Endothelial cell of umbilical vein (primary cell): ENCODE data around the gene TDRKH. TPM values are rescaled to one million over a fixed set of nuclear protein-coding genes. Genes with fewer than 3 reads are reported as not detected.

ENCODE experiments used
- BruUV-seq: library from RNA; stranded (reverse); fragments of 400-500 nt; replicated peaks from 2 replicates; lab custom pipeline; 2021; lab: Mats Ljungman, UMichigan
- CTCF ChIA-PET: fragments of 300-600, 350-600 bp; sonication (Branson Sonifier 250); formaldehyde crosslinking; loops from one replicate; lab custom pipeline; 2021; ENCODE audit warnings: antibody characterized with exemption, inconsistent platforms; lab: Charles Lee
- POLR2A ChIA-PET: fragments of 300-600, 350-600 bp; sonication (Branson Sonifier 250); formaldehyde crosslinking; loops from one replicate; lab custom pipeline; 2021; ENCODE audit warnings: antibody characterized with exemption, inconsistent platforms; lab: Charles Lee
- DNase-seq: peaks from one replicate; pipeline ENCODE4 v3.0.0-alpha.2; 2011; ENCODE audit warnings: low read depth, low spot score
- FAIRE-seq: peaks from 2 replicates; lab custom pipeline; 2011; peaks lifted over from hg19 to GRCh38; lab: Jason Lieb, UNC
- H2AFZ ChIP-seq: 2 replicates; pipeline ENCODE4 v1.6.0; 2012; ENCODE audit warnings: low read depth, low read length, control low read depth, inconsistent platforms
- H3K27ac ChIP-seq: 2 replicates; pipeline ENCODE4 v1.5.1; 2011; ENCODE audit warnings: low read depth, mild to moderate bottlenecking, control low read depth, low read length, moderate library complexity; ENCODE audit not compliant: insufficient read depth
- H3K27me3 ChIP-seq, 2 experiments: 2 replicates each; pipeline versions ENCODE4 v1.6.0 to v1.6.1; 2011; ENCODE audit warnings: low read length in 2 of 2, mixed read lengths in 1 of 2; ENCODE audit not compliant: control insufficient read depth in 2 of 2, insufficient read depth in 2 of 2
- H3K36me3 ChIP-seq, 2 experiments: 2 replicates in 1 of 2; 3 replicates in 1 of 2; pipeline ENCODE4 v1.5.1; 2011; ENCODE audit warnings: low read length in 2 of 2, mild to moderate bottlenecking in 1 of 2, moderate library complexity in 1 of 2; ENCODE audit not compliant: control insufficient read depth in 2 of 2, insufficient read depth in 2 of 2; ENCODE audit errors: extremely low read depth in 1 of 2
- H3K4me1 ChIP-seq: 3 replicates; pipeline ENCODE4 v1.5.1; 2011; ENCODE audit warnings: mild to moderate bottlenecking, low read length; ENCODE audit not compliant: control insufficient read depth, insufficient read depth; ENCODE audit errors: extremely low read depth
- H3K4me2 ChIP-seq: 2 replicates; pipeline ENCODE4 v1.6.1; 2011; ENCODE audit warnings: low read length, control low read depth, mixed read lengths; ENCODE audit not compliant: insufficient read depth
- H3K4me3 ChIP-seq, 3 experiments: fragments of 200-600 bp in 1 of 3; sonication (generic), shearing (Covaris generic) in 1 of 3; replicated peaks in 1 of 3; 2 replicates each; pipeline ENCODE4 v1.5.1; 2011 to 2016; ENCODE audit warnings: control low read depth in 3 of 3, low read length in 3 of 3, mild to moderate bottlenecking in 2 of 3, inconsistent platforms in 1 of 3, low read depth in 1 of 3, moderate library complexity in 1 of 3; ENCODE audit not compliant: insufficient read depth in 1 of 3
- H3K79me2 ChIP-seq: 2 replicates; pipeline ENCODE4 v1.6.0; 2012; ENCODE audit warnings: low read length, inconsistent platforms; ENCODE audit not compliant: control insufficient read depth, insufficient read depth
- H3K9ac ChIP-seq: replicated peaks from 2 replicates; pipeline ENCODE3; 2011; ENCODE audit warnings: low read length, control low read depth; ENCODE audit not compliant: insufficient read depth; ENCODE audit errors: extremely low read depth
- H3K9me1 ChIP-seq: replicated peaks from 3 replicates; pipeline ENCODE4 v1.6.0; 2011; ENCODE audit warnings: mild to moderate bottlenecking, low read length; ENCODE audit not compliant: control insufficient read depth, insufficient read depth; ENCODE audit errors: extremely low read depth
- H3K9me3 ChIP-seq: replicated peaks from 2 replicates; pipeline ENCODE4 v1.5.1; 2012; ENCODE audit warnings: low read length, inconsistent platforms; ENCODE audit not compliant: control insufficient read depth, insufficient read depth
- H4K20me1 ChIP-seq: replicated peaks from 2 replicates; pipeline ENCODE3; 2011; ENCODE audit warnings: mild to moderate bottlenecking, low read length; ENCODE audit not compliant: control insufficient read depth, insufficient read depth; ENCODE audit errors: extremely low read depth
- CTCF ChIP-seq, 2 donors: IDR thresholded peaks; 1 replicate in 1 of 2; 2 replicates in 1 of 2; pipeline ENCODE4 v1.5.1; 2011; ENCODE audit warnings: low read length in 2 of 2, mild to moderate bottlenecking in 2 of 2, moderate library complexity in 2 of 2, control low read depth in 1 of 2, inconsistent platforms in 1 of 2, low read depth in 1 of 2; ENCODE audit not compliant: insufficient read depth in 1 of 2; ENCODE audit errors: extremely low read depth in 1 of 2
- EZH2 ChIP-seq: IDR thresholded peaks from 2 replicates; pipeline ENCODE4 v1.6.1; 2012; ENCODE audit warnings: borderline replicate concordance, low read depth, mild to moderate bottlenecking, moderate library complexity, low read length, inconsistent platforms; ENCODE audit not compliant: severe bottlenecking
- MYC ChIP-seq: IDR thresholded peaks from one replicate; pipeline ENCODE4 v1.6.1; 2011; ENCODE audit warnings: mild to moderate bottlenecking, low read depth, low read length
- POLR2A ChIP-seq: IDR thresholded peaks from 2 replicates; pipeline ENCODE4 v1.6.1; 2012; ENCODE audit warnings: low read depth, mild to moderate bottlenecking, control low read depth, low read length
- POLR2AphosphoS5 ChIP-seq: IDR thresholded peaks from 2 replicates; pipeline ENCODE4 v1.6.1; 2012; ENCODE audit warnings: low read depth, mild to moderate bottlenecking, control low read depth, low read length, moderate library complexity; ENCODE audit not compliant: insufficient read depth
- dilution Hi-C: fragments of 300-500 bp; cut with MboI; formaldehyde crosslinking; loops from one replicate; pipeline ENCODE4 v1.15.0; 2019; ENCODE audit warnings: low sequenced_read_pairs; ENCODE audit not compliant: extremely low pct_ligation_motif_present
- intact Hi-C: fragments of 100-400 bp; cut with micrococcal nuclease; formaldehyde crosslinking; loops from one replicate; pipeline ENCODE4 v1.10.0; 2022
- polyA plus RNA-seq, 4 experiments: library from polyadenylated mRNA; depleted of rRNA in 3 of 4; stranded (reverse) in 3 of 4; unstranded in 1 of 4; fragments of >200 nt; gene quantifications; 2 replicates each; pipeline versions ENCODE4 v1.2.1 to v1.2.3, GENCODE V29; 2011 to 2012; ENCODE audit warnings: missing spikeins in 1 of 4
- total RNA-seq: library from RNA; stranded (reverse); gene quantifications from 2 replicates; pipeline ENCODE4 v1.2.3, GENCODE V29; 2021

Gene TDRKH
- total and polyA plus RNA-seq, 2 donors (not counting 3 experiments of a cell fraction or from before 2014, with no cell fraction given), result 3.9 to 9.6 TPM

- FAIRE-seq, result no peak
Observed at GRCh38 chr1:151814971-151815545, 24.8 kb upstream of the TDRKH start.

More at GRCh38 chr1:151814971-151815545, 24.8 kb upstream of the TDRKH start:
- dilution Hi-C loops (no loop called here), intact Hi-C loops (no loop called here)
- no peak overlapping the region for H3K4me2 ChIP-seq
- no TSS peak for BruUV-seq
- TF ChIP-seq CTCF (IDR thresholded peaks at IDR 0.05; ENCODE audit: extremely low read depth in 1 of 2, insufficient read depth in 1 of 2, low read depth in 1 of 2, low read length in 2 of 2) (no peak), EZH2 (no peak), POLR2A (no peak), MYC (no peak), POLR2AphosphoS5 (no peak)
- H3K27ac ChIP-seq, result no peak overlapping the region
- H3K9ac ChIP-seq, result no peak overlapping the region
- no peaks in the 10 kb centered on the region for H4K20me1 ChIP-seq
- no peak for DNase-seq
- ChIA-PET CTCF (no interaction called here), POLR2A (no interaction called here)
- no peak overlapping the region for H2AFZ ChIP-seq
- H3K4me3 ChIP-seq, result no peak overlapping the region
- no peaks in the 10 kb centered on the region for H3K9me1 ChIP-seq
- H3K36me3 ChIP-seq, result no peaks in the 10 kb centered on the region
- no peaks in the 10 kb centered on the region for H3K79me2 ChIP-seq
- peaks cover 0 to 3% of the 10 kb centered on the region in 2 experiments for H3K27me3 ChIP-seq
- no peaks in the 10 kb centered on the region for H3K4me1 ChIP-seq
- no peaks in the 10 kb centered on the region for H3K9me3 ChIP-seq
